Right forelimb (tissue), 1 donor: ENCODE results near the gene STAT3.
"Not testable (repeated sequence)": the region's sequence is repeated elsewhere in the genome, so short reads cannot be mapped to it uniquely, and the experiment has no call there.

Source experiments
- DNase-seq: peaks from one replicate; pipeline ENCODE4 v3.0.0-alpha.2; 2018

The STAT3 gene

GRCh38 chr17:42312285-42313130 lies 75.7 kb downstream of the STAT3 start:
- DNase-seq = peak; percentile 86

DNA sequence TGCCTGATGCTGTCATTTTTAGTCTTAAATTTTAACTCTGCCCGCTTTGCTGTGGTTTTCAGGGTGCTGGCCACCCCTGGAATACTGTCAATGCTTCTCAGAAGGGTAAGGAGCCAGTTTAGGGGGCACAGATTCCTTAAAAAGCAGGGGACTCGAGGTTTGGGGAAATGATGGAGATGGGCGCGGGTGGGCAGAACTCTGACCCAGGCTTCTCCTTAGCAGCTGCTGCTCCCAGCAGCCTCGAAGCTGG lies 76.3 kb downstream of the STAT3 start:
- no peak for DNase-seq

DNA sequence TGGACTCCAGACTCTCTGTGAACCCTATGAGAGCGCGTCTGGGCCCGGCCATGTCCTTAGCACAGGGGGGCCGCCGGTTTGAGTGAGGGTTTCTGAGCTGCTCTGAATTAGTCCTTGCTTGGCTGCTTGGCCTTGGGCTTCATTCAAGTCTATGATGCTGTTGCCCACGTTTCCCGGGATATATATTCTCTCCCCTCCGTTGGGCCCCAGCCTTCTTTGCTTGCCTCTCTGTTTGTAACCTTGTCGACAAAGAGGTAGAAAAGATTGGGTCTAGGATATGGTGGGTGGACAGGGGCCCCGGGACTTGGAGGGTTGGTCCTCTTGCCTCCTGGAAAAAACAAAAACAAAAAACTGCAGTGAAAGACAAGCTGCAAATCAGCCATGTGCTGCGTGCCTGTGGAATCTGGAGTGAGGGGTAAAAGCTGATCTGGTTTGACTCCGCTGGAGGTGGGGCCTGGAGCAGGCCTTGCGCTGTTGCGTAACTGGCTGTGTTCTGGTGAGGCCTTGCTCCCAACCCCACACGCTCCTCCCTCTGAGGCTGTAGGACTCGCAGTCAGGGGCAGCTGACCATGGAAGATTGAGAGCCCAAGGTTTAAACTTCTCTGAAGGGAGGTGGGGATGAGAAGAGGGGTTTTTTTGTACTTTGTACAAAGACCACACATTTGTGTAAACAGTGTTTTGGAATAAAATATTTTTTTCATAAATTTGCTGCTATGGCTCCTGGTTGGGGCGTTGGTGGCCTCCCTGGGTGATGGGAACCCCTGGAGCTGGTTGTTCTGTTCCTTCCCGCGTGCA lies 76.8 kb downstream of the STAT3 start:
- peak; percentile 83 for DNase-seq

GRCh38 chr17:42310787-42311215 lies 77.4 kb downstream of the STAT3 start:
- no peak for DNase-seq

- no peak for DNase-seq
Measured at GRCh38 chr17:42309986-42310786, 78.1 kb downstream of the STAT3 start.

GRCh38 chr17:42309142-42309541 lies 79.1 kb downstream of the STAT3 start:
- no peak for DNase-seq

GRCh38 chr17:42308446-42308845 lies 79.8 kb downstream of the STAT3 start:
- DNase-seq = no peak

GRCh38 chr17:42307362-42307927 lies 80.8 kb downstream of the STAT3 start:
- DNase-seq = no peak

GRCh38 chr17:42306385-42306667 lies 81.9 kb downstream of the STAT3 start:
- DNase-seq = no peak

- DNase-seq = no peak
Measured at GRCh38 chr17:42305543-42306384, 82.5 kb downstream of the STAT3 start.

DNA sequence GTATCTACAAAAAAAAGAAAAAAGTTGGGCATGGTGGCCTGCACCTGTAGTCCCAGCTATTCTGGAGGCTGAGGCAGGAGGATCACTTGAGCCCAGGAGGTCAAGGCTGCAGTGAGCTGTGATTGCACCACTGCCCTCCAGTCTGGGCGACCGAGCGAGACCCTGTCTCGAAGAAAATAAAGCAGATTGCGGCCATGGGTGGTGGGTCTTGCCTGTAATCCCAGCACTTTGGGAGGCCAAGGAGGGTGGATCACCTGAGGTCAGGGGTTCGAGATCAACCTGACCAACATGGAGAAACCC lies 83.3 kb downstream of the STAT3 start:
- not testable (repeated sequence) for DNase-seq

GRCh38 chr17:42304187-42305030 lies 83.8 kb downstream of the STAT3 start:
- no peak for DNase-seq

GRCh38 chr17:42303694-42304093 lies 84.5 kb downstream of the STAT3 start:
- DNase-seq = no peak

DNA sequence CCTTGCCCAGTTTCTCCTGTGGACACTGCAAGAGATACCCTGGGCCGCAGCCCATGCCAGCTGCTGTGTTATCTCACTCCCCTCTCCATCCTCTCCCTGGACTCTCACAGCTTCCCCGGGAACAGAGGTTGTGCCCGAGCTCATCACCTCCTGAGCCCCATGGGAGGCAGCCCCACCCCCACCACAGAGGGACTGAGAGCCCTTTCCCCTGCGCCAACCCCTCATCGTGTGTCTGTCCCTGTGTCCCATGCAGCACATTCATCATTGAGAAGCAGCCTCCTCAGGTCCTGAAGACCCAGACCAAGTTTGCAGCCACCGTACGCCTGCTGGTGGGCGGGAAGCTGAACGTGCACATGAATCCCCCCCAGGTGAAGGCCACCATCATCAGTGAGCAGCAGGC lies 87.2 kb downstream of the STAT3 start:
- DNase-seq = no peak

- not testable (repeated sequence) for DNase-seq
Measured at GRCh38 chr17:42299913-42300312, 88.3 kb downstream of the STAT3 start.

DNA sequence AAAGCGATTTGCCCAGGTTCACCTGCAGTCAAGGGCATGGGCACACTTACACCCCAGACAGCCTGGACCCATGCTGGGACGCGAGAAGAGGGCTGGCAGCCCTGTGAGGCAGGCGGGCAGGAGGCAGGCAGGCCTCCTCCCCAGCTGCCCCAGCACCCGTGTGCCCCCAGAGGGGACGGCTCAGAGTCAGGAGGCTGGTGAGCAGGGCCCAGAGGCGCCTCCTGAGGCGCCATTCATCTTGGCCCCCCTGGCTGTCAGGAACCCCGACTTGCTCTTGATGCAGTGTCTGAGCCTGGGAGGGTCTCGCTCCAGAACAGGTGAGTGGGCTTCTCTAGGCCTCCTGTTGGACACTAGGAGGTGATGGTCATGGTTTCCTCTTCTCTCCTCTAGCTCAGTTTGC lies 88.9 kb downstream of the STAT3 start:
- DNase-seq = not testable (repeated sequence)

DNA sequence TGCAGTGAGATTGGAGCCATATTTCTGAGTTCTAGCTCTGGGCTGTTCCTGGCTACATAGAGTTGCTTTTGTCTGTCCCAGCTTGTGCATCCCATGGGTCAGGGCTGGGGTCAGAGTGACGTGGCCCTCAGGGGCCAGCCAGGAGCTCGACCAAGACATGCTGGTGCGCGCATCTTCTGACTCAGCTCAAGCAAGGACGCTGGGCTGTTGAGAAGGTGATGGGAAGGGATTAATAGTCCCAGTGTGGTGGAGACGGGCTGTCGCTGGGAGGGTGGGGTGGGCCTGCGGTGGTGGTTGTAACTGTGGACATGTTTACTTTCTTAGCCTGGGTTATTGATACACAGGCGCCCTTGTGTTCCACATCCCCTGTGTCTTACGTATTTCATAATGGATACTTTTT lies 90.5 kb downstream of the STAT3 start:
- not testable (repeated sequence) for DNase-seq

DNA sequence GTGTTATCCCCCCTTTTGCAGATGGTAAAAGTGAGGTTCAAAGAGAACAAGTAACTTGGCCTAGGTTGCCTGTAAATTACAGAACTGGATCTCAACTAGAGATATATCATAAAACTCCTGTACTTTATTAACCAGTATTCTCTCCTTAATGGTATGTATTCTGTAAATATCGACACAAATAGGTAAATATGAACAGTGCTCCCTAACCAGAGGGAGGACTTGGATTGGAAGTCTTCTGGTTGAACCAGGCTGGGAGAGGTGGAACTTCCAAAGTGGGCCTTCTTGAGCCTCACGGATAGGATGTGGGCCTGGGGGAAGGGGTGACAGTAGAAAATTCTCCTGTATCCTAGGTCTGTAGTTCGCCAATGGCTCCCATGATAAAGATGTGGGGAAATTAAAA lies 92.2 kb downstream of the STAT3 start:
- no peak for DNase-seq

- no peak for DNase-seq
Measured at GRCh38 chr17:42294469-42295398, 93.5 kb downstream of the STAT3 start.

GRCh38 chr17:42291129-42291528 lies 97.1 kb downstream of the STAT3 start:
- DNase-seq = peak; percentile 34

DNA sequence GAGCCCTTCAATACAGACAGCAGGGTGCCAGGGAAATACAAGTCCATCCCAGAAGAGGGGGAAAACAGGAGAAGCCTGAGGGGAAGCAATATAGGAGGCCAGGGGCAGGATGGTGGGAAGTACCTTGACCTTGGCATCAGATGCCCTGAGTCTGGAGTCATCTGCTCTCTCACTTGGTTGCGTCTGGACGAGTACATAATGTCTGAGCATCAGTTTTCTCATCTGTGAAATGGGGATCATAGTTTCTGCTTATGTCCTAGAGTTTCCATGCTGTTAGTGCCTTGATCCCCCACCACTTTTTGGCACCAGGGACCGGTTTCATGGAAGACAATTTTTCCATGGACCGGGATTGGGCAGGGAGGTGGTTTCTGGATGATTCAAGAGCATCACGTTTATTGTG lies 97.7 kb downstream of the STAT3 start:
- no peak for DNase-seq
